K562 (cell line): Measurements from ENCODE around the gene CCL5. TPM values are rescaled to one million over a fixed set of nuclear protein-coding genes. Genes with fewer than 3 reads are reported as not detected.

Experiments used
- ATAC-seq: fragments of 200-7000 bp; cut with Tn5 transposase; 3 replicates; pipeline ENCODE4 v1.9.1; 2020; ENCODE audit warnings: moderate library complexity
- BruUV-seq: library from RNA; stranded (reverse); fragments of 400-500 nt; replicated peaks from 2 replicates; lab custom pipeline; 2021; lab: Mats Ljungman, UMichigan
- CTCF ChIA-PET: fragments of 300-600 bp; formaldehyde crosslinking; extraction: SDS; loops from one replicate; lab custom pipeline; 2021; ENCODE audit warnings: low intra/inter-chr PET ratio; lab: Yijun Ruan, JAX
- POLR2A ChIA-PET: fragments of 300-600, 350-650 bp; sonication (Branson Sonifier 250); formaldehyde crosslinking; extraction: SDS; loops from one replicate; lab custom pipeline; 2021; ENCODE audit warnings: antibody characterized with exemption, inconsistent platforms; lab: Yijun Ruan, JAX
- DNase-seq, 4 experiments: peaks; one replicate each; pipeline versions ENCODE4 v3.0.0 to v3.0.0-alpha.2; 2011 to 2018; ENCODE audit warnings: low spot score in 3 of 4, mixed read lengths in 3 of 4; ENCODE audit errors: extremely low read depth in 1 of 4
- FAIRE-seq: peaks from 2 replicates; lab custom pipeline; 2011; peaks lifted over from hg19 to GRCh38; lab: Jason Lieb, UNC
- H2AFZ ChIP-seq: 2 replicates; pipeline ENCODE4 v1.6.0; 2011; ENCODE audit warnings: low read depth, low read length, control low read depth, inconsistent platforms
- H3K27ac ChIP-seq: fragments of 200-600 bp; 3 replicates; pipeline ENCODE4 v1.8.0; 2011; ENCODE audit warnings: low read depth, mild to moderate bottlenecking, control low read depth, inconsistent platforms, low read length, moderate library complexity, mixed read lengths; ENCODE audit errors: extremely low read depth
- H3K27me3 ChIP-seq, 2 experiments: fragments of 300-600 bp in 1 of 2; 2 replicates in 1 of 2; 3 replicates in 1 of 2; pipeline versions ENCODE4 v1.6.0 to v1.8.0; 2011; ENCODE audit warnings: inconsistent platforms in 2 of 2, low read length in 2 of 2, mild to moderate bottlenecking in 1 of 2, mixed read lengths in 1 of 2, moderate library complexity in 1 of 2; ENCODE audit not compliant: control insufficient read depth in 2 of 2, insufficient read depth in 2 of 2
- H3K36me3 ChIP-seq: fragments of 300-600 bp; 3 replicates; pipeline ENCODE4 v1.8.0; 2011; ENCODE audit warnings: mild to moderate bottlenecking, low read length, inconsistent platforms; ENCODE audit not compliant: control insufficient read depth, insufficient read depth
- H3K4me1 ChIP-seq, 2 experiments: fragments of 200-600 bp in 1 of 2; replicated peaks in 1 of 2; 2 replicates in 1 of 2; 3 replicates in 1 of 2; pipeline versions ENCODE4 v1.5.1 to v1.8.0; 2011; ENCODE audit warnings: inconsistent platforms in 2 of 2, low read length in 2 of 2, mild to moderate bottlenecking in 1 of 2, mixed read lengths in 1 of 2, moderate library complexity in 1 of 2; ENCODE audit not compliant: control insufficient read depth in 2 of 2, insufficient read depth in 2 of 2
- H3K4me2 ChIP-seq: 2 replicates; pipeline ENCODE4 v1.6.1; 2011; ENCODE audit warnings: low read length, control low read depth, inconsistent platforms, mixed read lengths; ENCODE audit not compliant: insufficient read depth
- H3K4me3 ChIP-seq: fragments of 200-600 bp; sonication (generic), shearing (Covaris generic); 2 replicates; pipeline ENCODE4 v1.5.1; 2016; ENCODE audit warnings: control low read depth, inconsistent platforms
- H3K79me2 ChIP-seq: fragments of 200-600 bp; 3 replicates; pipeline ENCODE4 v1.8.0; 2011; ENCODE audit warnings: low read length, inconsistent platforms; ENCODE audit not compliant: control insufficient read depth, insufficient read depth
- H3K9ac ChIP-seq, 2 experiments: 2 replicates each; pipeline versions ENCODE4 v1.6.0 to v1.6.1; 2011; ENCODE audit warnings: low read depth in 2 of 2, low read length in 2 of 2, control low read depth in 1 of 2, inconsistent platforms in 1 of 2, mild to moderate bottlenecking in 1 of 2, mixed read lengths in 1 of 2; ENCODE audit not compliant: insufficient read depth in 1 of 2
- H3K9me1 ChIP-seq: one replicate; pipeline ENCODE4 v1.6.0; 2011; ENCODE audit warnings: inconsistent platforms, mild to moderate bottlenecking, low read length, moderate library complexity; ENCODE audit not compliant: control insufficient read depth, insufficient read depth
- H3K9me3 ChIP-seq: replicated peaks from 2 replicates; pipeline ENCODE4 v1.5.1; 2011; ENCODE audit warnings: low read depth, low read length, inconsistent platforms; ENCODE audit not compliant: control insufficient read depth, insufficient read depth
- H4K20me1 ChIP-seq: replicated peaks from 2 replicates; pipeline ENCODE4 v1.6.1; 2011; ENCODE audit warnings: low read length, inconsistent platforms, mixed read lengths; ENCODE audit not compliant: control insufficient read depth, insufficient read depth
- CBX2 ChIP-seq: fragments of 200-600 bp; sonication (generic); IDR thresholded peaks from one replicate; pipeline ENCODE4 v1.6.1; 2012; ENCODE audit warnings: mild to moderate bottlenecking, low read length, inconsistent platforms; ENCODE audit not compliant: insufficient read depth, poor library complexity, severe bottlenecking
- ETV5 ChIP-seq: sonication (generic); formaldehyde crosslinking; IDR thresholded peaks from 2 replicates; pipeline ENCODE4 v1.4.0; 2020; ENCODE audit warnings: low read depth, mild to moderate bottlenecking, missing genetic modification reagents
- FOXA3 ChIP-seq, 2 experiments: fragments of 450-650 bp in 1 of 2; sonication (generic) in 1 of 2; formaldehyde crosslinking; IDR thresholded peaks in 1 of 2; conservative IDR thresholded peaks in 1 of 2; 2 replicates each; pipeline versions ENCODE4 v1.4.0 to v1.8.0; 2020 to 2022; ENCODE audit warnings: mild to moderate bottlenecking in 2 of 2, missing genetic modification reagents in 1 of 2
- MBD1 ChIP-seq: fragments of 250-450 bp; sonication (Bioruptor Pico); IDR thresholded peaks from 2 replicates; pipeline ENCODE4 v1.8.0; 2022; ENCODE audit warnings: inconsistent platforms
- NFIC ChIP-seq: fragments of 450-650 bp; IDR thresholded peaks from 2 replicates; pipeline ENCODE4 v1.6.1; 2017; ENCODE audit warnings: mild to moderate bottlenecking, inconsistent platforms
- NUFIP1 ChIP-seq: fragments of 450-650 bp; IDR thresholded peaks from 2 replicates; pipeline ENCODE4 v1.6.1; 2018; ENCODE audit not compliant: partially characterized antibody
- POLR2H ChIP-seq: IDR thresholded peaks from 2 replicates; pipeline ENCODE4 v1.6.1; 2016; ENCODE audit warnings: missing genetic modification characterization, low read depth, mild to moderate bottlenecking, control low read depth, missing compliant biosample characterization, moderate library complexity
- RBM25 ChIP-seq: fragments of 200-400 bp; formaldehyde crosslinking; IDR thresholded peaks from 2 replicates; pipeline ENCODE4 v1.6.1; 2018; ENCODE audit warnings: low read length, low read depth, moderate library complexity; ENCODE audit not compliant: severe bottlenecking
- ZNF12 ChIP-seq: sonication (generic); formaldehyde crosslinking; IDR thresholded peaks from 2 replicates; pipeline ENCODE4 v1.4.0; 2020; ENCODE audit warnings: mild to moderate bottlenecking, missing genetic modification reagents
- ZNF3 ChIP-seq: fragments of 250-450 bp; sonication (Bioruptor Pico); IDR thresholded peaks from 2 replicates; pipeline ENCODE4 v1.5.0; 2021; ENCODE audit warnings: mild to moderate bottlenecking, moderate library complexity
- ZNF586 ChIP-seq: fragments of 450-650 bp; formaldehyde crosslinking; conservative IDR thresholded peaks from 2 replicates; pipeline ENCODE4 v1.4.0; 2020; ENCODE audit warnings: mild to moderate bottlenecking, moderate library complexity
- WGBS: fragments of 100-300 bp; shearing (Covaris generic); methylation state at CpG from one replicate; pipeline ENCODE4 v1.1.6; 2016; ENCODE audit warnings: low coverage, mixed read lengths; ENCODE audit not compliant: insufficient coverage; ENCODE audit errors: missing lambda C conversion rate; 5-methylcytosine and 5-hydroxymethylcytosine counted together
- in situ Hi-C: fragments of 300-500 bp; cut with MboI; formaldehyde crosslinking; loops from 4 replicates; pipeline ENCODE4 v1.15.0; 2018; ENCODE audit warnings: inconsistent platforms, mixed read lengths
- intact Hi-C: fragments of 100-400 bp; cut with micrococcal nuclease; formaldehyde crosslinking; loops from 2 replicates; pipeline ENCODE4 v1.14.2; 2022
- polyA plus RNA-seq, 8 experiments: library from polyadenylated mRNA; depleted of rRNA in 4 of 8; stranded (reverse) in 5 of 8; unstranded in 3 of 8; fragments of >200 nt; fragmentation: Nextera tagmentation in 2 of 8; fragmentation: Illumina TruSeq in 1 of 8; extraction: Ambion mirVana in 2 of 8; extraction: Trizol in 1 of 8; gene quantifications; 2 replicates each; pipeline versions ENCODE4 v1.2.1 to v1.2.3, GENCODE V29; 2011 to 2014; ENCODE audit warnings: inconsistent platforms in 1 of 8, missing spikeins in 1 of 8
- total RNA-seq, 7 experiments: library from RNA; depleted of rRNA in 6 of 7; stranded (reverse); fragments of >200 nt in 6 of 7; fragmentation: Illumina TruSeq in 2 of 7; extraction: Trizol in 2 of 7; gene quantifications; 2 replicates each; pipeline versions ENCODE4 v1.2.1 to v1.2.3, GENCODE V29; 2011 to 2021; ENCODE audit warnings: low replicate concordance in 1 of 7
- TF ChIP-seq, protein P1 (sequence below): fragments of 450-650 bp; IDR thresholded peaks from 2 replicates; pipeline ENCODE4 v1.6.1; 2017; ENCODE audit warnings: antibody characterized with exemption, mild to moderate bottlenecking

Gene CCL5
- total and polyA plus RNA-seq, 9 of the 15 experiments (the other 6 are each of a cell fraction or from before 2014, with no cell fraction given), result 0.18 to 0.59 (median 0.45) TPM; not detected in 1

DNA sequence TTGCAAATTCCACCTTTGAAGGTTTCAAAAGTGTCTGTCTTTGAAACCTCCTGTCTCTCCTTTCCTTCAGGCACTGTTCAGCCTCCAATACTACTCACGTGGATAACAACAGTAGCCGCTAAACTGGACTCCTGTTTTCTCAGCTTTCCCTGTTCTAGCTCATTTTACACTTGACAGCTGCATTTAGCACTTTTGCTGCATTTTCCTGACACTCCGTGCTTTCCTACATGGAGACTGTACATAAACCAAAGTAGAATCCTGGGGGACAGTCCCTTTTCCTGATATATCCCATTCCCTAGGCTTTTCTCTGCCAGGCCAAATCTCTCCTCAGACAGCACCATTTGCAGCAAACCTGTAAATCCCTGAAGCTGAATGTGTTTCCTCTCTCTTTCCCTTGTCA is 3.6 kb downstream of the CCL5 start:
- Histone ChIP-seq H3K27me3 (no peaks in the 10 kb centered on the region), H3K4me3 (no peak overlapping the region)
- WGBS, result 26% methylated on average over 3 of the region's 3 CpGs
- TF ChIP-seq ETV5 (CRISPR knock-in tag) (no peak), MBD1 (CRISPR knock-in tag) (no peak), ZNF586 (CRISPR knock-in tag) (no peak), CBX2 (no peak), ZNF3 (CRISPR knock-in tag) (no peak), FOXA3 (CRISPR knock-in tag; conservative IDR thresholded peaks at IDR 0.05 in 1 of 2, IDR thresholded peaks at IDR 0.05 in 1 of 2) (no peak), ZNF12 (CRISPR knock-in tag) (no peak), NFIC (no peak), RBM25 (no peak), POLR2H (tag) (no peak), NUFIP1 (no peak)
- TF ChIP-seq, protein P1, sequence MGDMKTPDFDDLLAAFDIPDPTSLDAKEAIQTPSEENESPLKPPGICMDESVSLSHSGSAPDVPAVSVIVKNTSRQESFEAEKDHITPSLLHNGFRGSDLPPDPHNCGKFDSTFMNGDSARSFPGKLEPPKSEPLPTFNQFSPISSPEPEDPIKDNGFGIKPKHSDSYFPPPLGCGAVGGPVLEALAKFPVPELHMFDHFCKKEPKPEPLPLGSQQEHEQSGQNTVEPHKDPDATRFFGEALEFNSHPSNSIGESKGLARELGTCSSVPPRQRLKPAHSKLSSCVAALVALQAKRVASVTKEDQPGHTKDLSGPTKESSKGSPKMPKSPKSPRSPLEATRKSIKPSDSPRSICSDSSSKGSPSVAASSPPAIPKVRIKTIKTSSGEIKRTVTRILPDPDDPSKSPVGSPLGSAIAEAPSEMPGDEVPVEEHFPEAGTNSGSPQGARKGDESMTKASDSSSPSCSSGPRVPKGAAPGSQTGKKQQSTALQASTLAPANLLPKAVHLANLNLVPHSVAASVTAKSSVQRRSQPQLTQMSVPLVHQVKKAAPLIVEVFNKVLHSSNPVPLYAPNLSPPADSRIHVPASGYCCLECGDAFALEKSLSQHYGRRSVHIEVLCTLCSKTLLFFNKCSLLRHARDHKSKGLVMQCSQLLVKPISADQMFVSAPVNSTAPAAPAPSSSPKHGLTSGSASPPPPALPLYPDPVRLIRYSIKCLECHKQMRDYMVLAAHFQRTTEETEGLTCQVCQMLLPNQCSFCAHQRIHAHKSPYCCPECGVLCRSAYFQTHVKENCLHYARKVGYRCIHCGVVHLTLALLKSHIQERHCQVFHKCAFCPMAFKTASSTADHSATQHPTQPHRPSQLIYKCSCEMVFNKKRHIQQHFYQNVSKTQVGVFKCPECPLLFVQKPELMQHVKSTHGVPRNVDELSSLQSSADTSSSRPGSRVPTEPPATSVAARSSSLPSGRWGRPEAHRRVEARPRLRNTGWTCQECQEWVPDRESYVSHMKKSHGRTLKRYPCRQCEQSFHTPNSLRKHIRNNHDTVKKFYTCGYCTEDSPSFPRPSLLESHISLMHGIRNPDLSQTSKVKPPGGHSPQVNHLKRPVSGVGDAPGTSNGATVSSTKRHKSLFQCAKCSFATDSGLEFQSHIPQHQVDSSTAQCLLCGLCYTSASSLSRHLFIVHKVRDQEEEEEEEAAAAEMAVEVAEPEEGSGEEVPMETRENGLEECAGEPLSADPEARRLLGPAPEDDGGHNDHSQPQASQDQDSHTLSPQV, result no peak
- TF ChIP-seq, all 486 proteins: peak for 0
- intact Hi-C loops, result no loop called here
- ATAC-seq (no peak), DNase-seq (no peak), FAIRE-seq (no peak)
- no peaks in the 10 kb centered on the region for H4K20me1 ChIP-seq
- ChIA-PET POLR2A (interaction anchor here (1.0 to 2.2 kb wide), 6 partner anchors 10 to 67 kb away, joined by 3 to 7 read pairs (median 3); partner anchors contain the start of gene TAF15), CTCF (no interaction called here)
- no TSS peak for BruUV-seq
- H2AFZ ChIP-seq, result peak overlapping the region; percentile 42
- no peak overlapping the region for H3K9ac ChIP-seq
- H3K4me1 ChIP-seq, result peaks cover 4 to 17% of the 10 kb centered on the region in 2 experiments; a peak in 4 of 5 replicates
- no peaks in the 10 kb centered on the region for H3K9me1 ChIP-seq
- H3K36me3 ChIP-seq, result no peaks in the 10 kb centered on the region
- H3K4me2 ChIP-seq, result no peak overlapping the region
- in situ Hi-C loops, result no loop called here
- H3K79me2 ChIP-seq, result no peaks in the 10 kb centered on the region
- no peaks in the 10 kb centered on the region for H3K9me3 ChIP-seq
- no peak overlapping the region for H3K27ac ChIP-seq
